HepG2 (cell line): Measurements from ENCODE around the gene CRTC2. TPM values are rescaled to one million over a fixed set of nuclear protein-coding genes. Genes with fewer than 3 reads are reported as not detected.

ENCODE experiments used
- ATAC-seq: fragments of 200-7000 bp; cut with Tn5 transposase; 3 replicates; pipeline ENCODE4 v1.9.1; 2020; ENCODE audit warnings: mild to moderate bottlenecking, moderate library complexity
- BruUV-seq: library from RNA; stranded (reverse); fragments of 400-500 nt; replicated peaks from 2 replicates; lab custom pipeline; 2021; lab: Mats Ljungman, UMichigan
- CTCF ChIA-PET: fragments of 300-600 bp; formaldehyde crosslinking; extraction: SDS; loops from one replicate; lab custom pipeline; 2021; ENCODE audit warnings: low total read pairs, inconsistent platforms, low intra/inter-chr PET ratio; lab: Yijun Ruan, JAX
- POLR2A ChIA-PET: fragments of 350-600 bp; sonication (Branson Sonifier 250); formaldehyde crosslinking; loops from one replicate; lab custom pipeline; 2020; ENCODE audit warnings: antibody characterized with exemption, inconsistent platforms; lab: Yijun Ruan, JAX
- DNase-seq: peaks from one replicate; pipeline ENCODE4 v3.0.0-alpha.2; 2015; ENCODE audit warnings: low spot score
- FAIRE-seq: peaks from 3 replicates; lab custom pipeline; 2011; peaks lifted over from hg19 to GRCh38; lab: Jason Lieb, UNC
- H2AFZ ChIP-seq: one replicate; pipeline ENCODE4 v1.6.1; 2011; ENCODE audit warnings: low read length, inconsistent platforms
- H3K27ac ChIP-seq: fragments of 300-600 bp; 3 replicates; pipeline ENCODE4 v1.8.0; 2011; ENCODE audit warnings: mixed run types, mild to moderate bottlenecking, mixed read lengths, low read length, inconsistent platforms; ENCODE audit not compliant: insufficient read depth; ENCODE audit errors: extremely low read length
- H3K27me3 ChIP-seq, 2 experiments: fragments of 200-600 bp in 1 of 2; 2 replicates in 1 of 2; 3 replicates in 1 of 2; pipeline versions ENCODE4 v1.6.0 to v1.8.0; 2011; ENCODE audit warnings: low read length in 2 of 2, mild to moderate bottlenecking in 2 of 2, moderate library complexity in 2 of 2, inconsistent platforms in 1 of 2; ENCODE audit not compliant: insufficient read depth in 2 of 2, control insufficient read depth in 1 of 2
- H3K36me3 ChIP-seq, 2 experiments: fragments of 200-600 bp in 1 of 2; replicated peaks in 1 of 2; 2 replicates in 1 of 2; 3 replicates in 1 of 2; pipeline versions ENCODE4 v1.5.1 to v1.8.0; 2011; ENCODE audit warnings: low read length in 2 of 2, inconsistent platforms in 1 of 2; ENCODE audit not compliant: insufficient read depth in 2 of 2, control insufficient read depth in 1 of 2
- H3K4me1 ChIP-seq: 2 replicates; pipeline ENCODE4 v1.5.1; 2012; ENCODE audit warnings: low read length, inconsistent platforms; ENCODE audit not compliant: insufficient read depth
- H3K4me2 ChIP-seq: 2 replicates; pipeline ENCODE4 v1.6.0; 2011; ENCODE audit warnings: low read depth, low read length, inconsistent platforms
- H3K4me3 ChIP-seq, 3 experiments: fragments of 200-600 bp in 1 of 3; sonication (generic), shearing (Covaris generic) in 1 of 3; replicated peaks in 1 of 3; 2 replicates each; pipeline ENCODE4 v1.5.1; 2011 to 2016; ENCODE audit warnings: low read length in 3 of 3, inconsistent platforms in 2 of 3, low read depth in 2 of 3, mild to moderate bottlenecking in 2 of 3, control low read depth in 1 of 3, mixed read lengths in 1 of 3; ENCODE audit not compliant: insufficient read depth in 1 of 3
- H3K79me2 ChIP-seq: one replicate; pipeline ENCODE4 v1.6.1; 2011; ENCODE audit warnings: low read length, inconsistent platforms; ENCODE audit not compliant: insufficient read depth
- H3K9ac ChIP-seq: 2 replicates; pipeline ENCODE4 v1.6.0; 2011; ENCODE audit warnings: mild to moderate bottlenecking, low read depth, low read length, inconsistent platforms; ENCODE audit not compliant: insufficient read depth
- H3K9me3 ChIP-seq: 2 replicates; pipeline ENCODE4 v1.5.1; 2012; ENCODE audit warnings: mild to moderate bottlenecking, low read length
- H4K20me1 ChIP-seq: 2 replicates; pipeline ENCODE4 v1.6.0; 2011; ENCODE audit warnings: inconsistent platforms, mild to moderate bottlenecking, low read length, moderate library complexity; ENCODE audit not compliant: insufficient read depth
- AGO2 ChIP-seq: fragments of 200-400 bp; formaldehyde crosslinking; optimal IDR thresholded peaks from 2 replicates; pipeline ENCODE3; 2017; ENCODE audit warnings: mild to moderate bottlenecking, low read depth, low read length, moderate library complexity
- CBX1 ChIP-seq: IDR thresholded peaks from one replicate; pipeline ENCODE4 v1.6.1; 2016; ENCODE audit warnings: antibody characterized with exemption, low read depth
- GTF2F1 ChIP-seq: fragments of 150-350 bp; IDR thresholded peaks from 2 replicates; pipeline ENCODE4 v1.6.1; 2014; ENCODE audit warnings: low read length
- MATR3 ChIP-seq: sonication (generic); formaldehyde crosslinking; IDR thresholded peaks from 2 replicates; pipeline ENCODE4 v1.4.0; 2020; ENCODE audit warnings: missing genetic modification reagents
- RNF219 ChIP-seq: sonication (generic); formaldehyde crosslinking; IDR thresholded peaks from 2 replicates; pipeline ENCODE4 v1.5.0; 2020; ENCODE audit warnings: mild to moderate bottlenecking, missing genetic modification reagents
- SRSF9 ChIP-seq: fragments of 200-400 bp; formaldehyde crosslinking; IDR thresholded peaks from 2 replicates; pipeline ENCODE4 v1.6.1; 2018; ENCODE audit warnings: borderline replicate concordance, mild to moderate bottlenecking, low read depth, low read length; ENCODE audit not compliant: insufficient read depth, poor library complexity, severe bottlenecking
- TEAD2 ChIP-seq: sonication (generic); formaldehyde crosslinking; IDR thresholded peaks from 2 replicates; pipeline ENCODE4 v1.9.0; 2021; ENCODE audit warnings: missing genetic modification reagents
- TRIM22 ChIP-seq: fragments of 450-650 bp; IDR thresholded peaks from 2 replicates; pipeline ENCODE4 v1.6.1; 2017
- ZNF383 ChIP-seq: sonication (generic); formaldehyde crosslinking; IDR thresholded peaks from 2 replicates; pipeline ENCODE4 v1.4.0; 2020; ENCODE audit warnings: missing genetic modification reagents, mild to moderate bottlenecking, borderline replicate concordance
- ZNF550 ChIP-seq: sonication (generic); formaldehyde crosslinking; IDR thresholded peaks from 2 replicates; pipeline ENCODE4 v1.4.0; 2020; ENCODE audit warnings: mild to moderate bottlenecking, missing genetic modification reagents, borderline replicate concordance
- ZSCAN9 ChIP-seq: IDR thresholded peaks from 2 replicates; pipeline ENCODE4 v1.6.1; 2016; ENCODE audit warnings: borderline replicate concordance
- WGBS: methylation state at CpG from one replicate; pipeline ENCODE4 v1.1.6; 2017; ENCODE audit warnings: low lambda C conversion rate; 5-methylcytosine and 5-hydroxymethylcytosine counted together
- in situ Hi-C: cut with HindIII; loops from 2 replicates; pipeline ENCODE4 v1.10.0; 2017; ENCODE audit warnings: low pct_unique_long_range_greater_than_20kb; ENCODE audit not compliant: extremely low pct_ligation_motif_present
- intact Hi-C: fragments of 100-400 bp; cut with micrococcal nuclease; formaldehyde crosslinking; loops from one replicate; pipeline ENCODE4 v1.10.0; 2022; ENCODE audit not compliant: unreplicated experiment
- polyA plus RNA-seq, 8 experiments: library from polyadenylated mRNA; depleted of rRNA in 3 of 8; stranded (reverse) in 7 of 8; unstranded in 1 of 8; fragments of >200 nt; fragmentation: Illumina TruSeq in 4 of 8; extraction: Trizol in 4 of 8; gene quantifications; 2 replicates each; pipeline versions ENCODE4 v1.2.1 to v1.2.3, GENCODE V29; 2011 to 2016; ENCODE audit warnings: low read depth in 4 of 8, missing spikeins in 1 of 8, mixed read lengths in 1 of 8; ENCODE audit not compliant: insufficient read depth in 1 of 8
- total RNA-seq, 5 experiments: library from RNA; depleted of rRNA; stranded (reverse); fragments of >200 nt; fragmentation: Illumina TruSeq; extraction: Trizol; gene quantifications; 2 replicates each; pipeline ENCODE4 v1.2.3, GENCODE V29; 2016; ENCODE audit warnings: low read depth in 1 of 5

Gene CRTC2
- total and polyA plus RNA-seq, 2 of the 13 experiments (the other 11 are each of a cell fraction or from before 2014, with no cell fraction given) = 6.1 to 26.7 TPM

GRCh38 chr1:153934746-153935145 is 23.7 kb downstream of the CRTC2 start:
- CTCF ChIA-PET = no interaction called here

GRCh38 chr1:153933955-153934354 is 24.5 kb downstream of the CRTC2 start:
- FAIRE-seq (no peak), DNase-seq (no peak), ATAC-seq (no peak)
- intact Hi-C loops = no loop called here
- Histone ChIP-seq H4K20me1 (no peaks in the 10 kb centered on the region), H3K9me3 (no peaks in the 10 kb centered on the region), H3K36me3 (peaks cover 22 to 47% of the 10 kb centered on the region in 2 experiments), H3K27ac (no peak overlapping the region), H3K9ac (no peak overlapping the region), H3K4me1 (no peaks in the 10 kb centered on the region), H3K27me3 (no peaks in the 10 kb centered on the region), H3K4me3 (no peak overlapping the region), H3K4me2 (no peak overlapping the region), H3K79me2 (no peaks in the 10 kb centered on the region), H2AFZ (no peak overlapping the region)
- ChIA-PET CTCF (no interaction called here), POLR2A (interaction anchor here (0.9 kb wide), 1 partner anchor 11 kb away, joined by 7 read pairs; the partner anchor contains the start of gene GATAD2B)
- BruUV-seq = no TSS peak
- in situ Hi-C loops = no loop called here
- TF ChIP-seq RNF219 (CRISPR knock-in tag) (no peak), TEAD2 (no peak), CBX1 (no peak), ZSCAN9 (CRISPR knock-in tag) (no peak), ZNF383 (CRISPR knock-in tag) (no peak), MATR3 (CRISPR knock-in tag) (no peak), GTF2F1 (no peak), TRIM22 (no peak), SRSF9 (no peak)
- WGBS = over 99% methylated on average over 11 of the region's 11 CpGs

More at GRCh38 chr1:153934746-153935145, 23.7 kb downstream of the CRTC2 start:
- POLR2A ChIA-PET = interaction anchor here (0.9 kb wide), 1 partner anchor 12 kb away, joined by 7 read pairs; the partner anchor contains the start of gene GATAD2B
- no TSS peak for BruUV-seq
- Histone ChIP-seq H3K9ac (no peak overlapping the region), H3K79me2 (no peaks in the 10 kb centered on the region), H3K9me3 (no peaks in the 10 kb centered on the region), H3K27me3 (no peaks in the 10 kb centered on the region), H2AFZ (no peak overlapping the region), H3K4me2 (no peak overlapping the region), H3K4me3 (no peak overlapping the region), H3K36me3 (peaks cover 24 to 51% of the 10 kb centered on the region in 2 experiments), H3K4me1 (no peaks in the 10 kb centered on the region), H3K27ac (no peak overlapping the region), H4K20me1 (no peaks in the 10 kb centered on the region)
- WGBS = 95% methylated on average over 9 of the region's 9 CpGs
- DNase-seq (no peak), ATAC-seq (no peak), FAIRE-seq (no peak)
- intact Hi-C loops = no loop called here
- in situ Hi-C loops = no loop called here
- TF ChIP-seq AGO2 (peak; percentile 37), ZNF550 (no peak)
